Bronchial epithelial cell (primary cell): ENCODE data around the gene RAD50. TPM values are rescaled to one million over a fixed set of nuclear protein-coding genes. Genes with fewer than 3 reads are reported as not detected.

Source experiments
- DNase-seq: peaks from one replicate; pipeline ENCODE4 v3.0.0-alpha.2; 2010; ENCODE audit warnings: low read depth
- FAIRE-seq: peaks from 2 replicates; lab custom pipeline; 2011; peaks lifted over from hg19 to GRCh38; lab: Jason Lieb, UNC
- H3K27me3 ChIP-seq: 2 replicates; pipeline ENCODE4 v1.5.1; 2011; ENCODE audit warnings: low read length; ENCODE audit not compliant: control insufficient read depth, insufficient read depth
- H3K36me3 ChIP-seq: 2 replicates; pipeline ENCODE4 v1.5.1; 2011; ENCODE audit warnings: low read length; ENCODE audit not compliant: control insufficient read depth, insufficient read depth
- H3K4me3 ChIP-seq: 2 replicates; pipeline ENCODE4 v1.5.1; 2011; ENCODE audit warnings: mild to moderate bottlenecking, low read depth, low read length, control low read depth
- total RNA-seq: library from RNA; depleted of rRNA; stranded (reverse); fragments of >200 nt; gene quantifications from 2 replicates; pipeline ENCODE4 v1.2.1, GENCODE V29; 2014
- TF ChIP-seq, protein P1 (sequence below): IDR thresholded peaks from 2 replicates; pipeline ENCODE4 v1.5.1; 2011; ENCODE audit warnings: mild to moderate bottlenecking, moderate library complexity, low read length, control low read depth, inconsistent platforms; ENCODE audit not compliant: insufficient read depth, severe bottlenecking

The RAD50 gene
- total RNA-seq, 1 donor from 2014 or later: 29.2 TPM

DNA sequence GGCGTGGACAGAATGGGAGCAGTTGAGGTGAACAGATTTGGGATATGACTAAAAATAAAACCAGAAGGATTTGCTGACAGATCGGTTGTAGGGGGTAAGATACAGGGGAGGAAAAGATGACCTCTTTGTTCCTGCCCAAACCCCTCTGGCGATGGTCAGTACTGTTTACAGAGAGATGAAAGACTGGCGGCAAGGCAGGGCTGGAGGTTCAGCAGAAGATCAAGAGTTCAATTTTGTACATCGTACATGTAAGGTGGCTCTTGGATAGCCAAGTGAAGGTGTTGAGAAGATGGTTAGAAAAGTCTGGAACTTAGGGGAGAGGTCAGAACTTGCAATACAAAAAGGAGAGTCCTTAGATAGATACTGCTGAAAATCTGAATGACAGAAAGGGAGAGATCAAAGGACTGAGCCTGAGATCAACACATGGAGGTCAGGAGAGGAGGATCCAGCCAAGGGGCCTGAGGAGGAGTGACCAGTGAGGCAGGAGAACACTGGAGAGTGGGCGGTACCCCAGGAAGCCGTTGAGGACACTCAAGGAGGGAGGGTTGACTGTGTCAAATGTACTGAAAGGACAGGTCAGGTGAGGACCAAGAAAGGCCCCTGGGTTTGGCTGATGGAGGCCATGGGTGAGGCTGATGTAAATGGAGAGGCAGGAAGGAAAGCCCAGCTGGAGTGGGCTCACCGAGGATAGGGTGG is 124.2 kb downstream of the RAD50 start:
- DNase-seq: no peak
- TF ChIP-seq, protein P1, sequence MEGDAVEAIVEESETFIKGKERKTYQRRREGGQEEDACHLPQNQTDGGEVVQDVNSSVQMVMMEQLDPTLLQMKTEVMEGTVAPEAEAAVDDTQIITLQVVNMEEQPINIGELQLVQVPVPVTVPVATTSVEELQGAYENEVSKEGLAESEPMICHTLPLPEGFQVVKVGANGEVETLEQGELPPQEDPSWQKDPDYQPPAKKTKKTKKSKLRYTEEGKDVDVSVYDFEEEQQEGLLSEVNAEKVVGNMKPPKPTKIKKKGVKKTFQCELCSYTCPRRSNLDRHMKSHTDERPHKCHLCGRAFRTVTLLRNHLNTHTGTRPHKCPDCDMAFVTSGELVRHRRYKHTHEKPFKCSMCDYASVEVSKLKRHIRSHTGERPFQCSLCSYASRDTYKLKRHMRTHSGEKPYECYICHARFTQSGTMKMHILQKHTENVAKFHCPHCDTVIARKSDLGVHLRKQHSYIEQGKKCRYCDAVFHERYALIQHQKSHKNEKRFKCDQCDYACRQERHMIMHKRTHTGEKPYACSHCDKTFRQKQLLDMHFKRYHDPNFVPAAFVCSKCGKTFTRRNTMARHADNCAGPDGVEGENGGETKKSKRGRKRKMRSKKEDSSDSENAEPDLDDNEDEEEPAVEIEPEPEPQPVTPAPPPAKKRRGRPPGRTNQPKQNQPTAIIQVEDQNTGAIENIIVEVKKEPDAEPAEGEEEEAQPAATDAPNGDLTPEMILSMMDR: no peak
- no peaks in the 10 kb centered on the region for H3K27me3 ChIP-seq
- no peak overlapping the region for H3K4me3 ChIP-seq
- H3K36me3 ChIP-seq: no peaks in the 10 kb centered on the region
- FAIRE-seq: no peak

DNA sequence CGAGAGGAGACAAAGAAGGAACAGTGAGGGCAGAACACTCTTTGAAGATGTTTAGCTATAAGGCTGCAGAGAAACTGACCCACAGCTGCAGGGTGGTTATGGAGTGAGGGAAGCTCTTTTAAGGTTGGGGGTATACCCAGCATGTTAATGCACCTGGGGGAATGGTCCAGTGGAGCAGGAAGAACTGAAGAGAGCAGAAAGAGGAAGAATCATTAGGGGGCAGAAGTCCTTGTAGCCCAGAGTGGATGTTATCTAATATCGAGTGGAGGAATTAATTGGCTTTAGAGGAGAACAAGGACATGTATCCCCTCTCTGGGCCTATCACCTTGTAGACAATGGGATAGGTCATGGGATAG is 124.7 kb downstream of the RAD50 start:
- H3K36me3 ChIP-seq: no peaks in the 10 kb centered on the region
- no peak for DNase-seq
- FAIRE-seq: no peak

DNA sequence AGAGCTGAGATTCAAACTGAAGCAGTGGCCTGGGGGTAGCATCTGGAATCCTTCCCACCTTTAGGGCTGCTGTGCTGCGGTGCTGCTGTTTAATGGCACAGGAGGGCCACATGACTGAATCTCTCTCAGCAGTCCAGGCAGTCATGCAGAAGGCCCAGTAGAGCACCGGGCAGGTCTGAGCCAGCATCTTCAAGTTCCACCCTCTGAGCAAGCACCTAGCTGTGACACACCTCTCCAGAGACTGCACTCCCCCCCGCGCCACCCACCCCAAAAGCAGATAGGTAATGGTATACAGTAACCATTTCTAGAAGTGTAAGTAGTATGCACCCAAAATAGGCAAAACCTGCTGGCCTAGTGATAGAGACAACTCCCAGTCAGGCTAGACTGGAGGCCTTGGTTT is 125.2 kb downstream of the RAD50 start:
- H3K27me3 ChIP-seq: no peaks in the 10 kb centered on the region
- FAIRE-seq (no peak), DNase-seq (no peak)
- TF ChIP-seq, protein P1: no peak
- H3K4me3 ChIP-seq: no peak overlapping the region
- no peaks in the 10 kb centered on the region for H3K36me3 ChIP-seq

More for the DNA sequence above, 124.7 kb downstream of the RAD50 start:
- Histone ChIP-seq H3K4me3 (no peak overlapping the region), H3K27me3 (no peaks in the 10 kb centered on the region)
- TF ChIP-seq, protein P1: no peak

DNA sequence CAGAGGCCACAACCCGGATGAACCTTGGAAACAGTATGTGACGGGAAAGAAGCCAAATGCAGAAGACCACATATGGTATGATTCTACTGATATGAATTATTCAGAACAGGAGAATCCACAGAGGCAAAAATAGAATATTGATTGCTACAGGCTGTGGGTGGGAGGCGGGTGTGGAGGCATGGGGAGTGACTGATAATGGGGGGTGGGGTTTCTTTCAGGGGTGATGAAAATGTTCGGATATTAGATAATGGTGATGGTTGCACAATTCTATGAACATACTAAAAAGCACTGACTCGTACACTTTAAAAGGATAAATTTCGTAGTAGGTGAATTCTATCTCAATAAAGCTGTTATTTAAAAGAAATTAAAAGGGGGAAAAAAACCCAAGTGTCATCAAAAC is 127.7 kb downstream of the RAD50 start:
- TF ChIP-seq, protein P1: no peak
- Histone ChIP-seq H3K27me3 (no peaks in the 10 kb centered on the region), H3K4me3 (no peak overlapping the region), H3K36me3 (no peaks in the 10 kb centered on the region)
- DNase-seq (no peak), FAIRE-seq (no peak)

DNA sequence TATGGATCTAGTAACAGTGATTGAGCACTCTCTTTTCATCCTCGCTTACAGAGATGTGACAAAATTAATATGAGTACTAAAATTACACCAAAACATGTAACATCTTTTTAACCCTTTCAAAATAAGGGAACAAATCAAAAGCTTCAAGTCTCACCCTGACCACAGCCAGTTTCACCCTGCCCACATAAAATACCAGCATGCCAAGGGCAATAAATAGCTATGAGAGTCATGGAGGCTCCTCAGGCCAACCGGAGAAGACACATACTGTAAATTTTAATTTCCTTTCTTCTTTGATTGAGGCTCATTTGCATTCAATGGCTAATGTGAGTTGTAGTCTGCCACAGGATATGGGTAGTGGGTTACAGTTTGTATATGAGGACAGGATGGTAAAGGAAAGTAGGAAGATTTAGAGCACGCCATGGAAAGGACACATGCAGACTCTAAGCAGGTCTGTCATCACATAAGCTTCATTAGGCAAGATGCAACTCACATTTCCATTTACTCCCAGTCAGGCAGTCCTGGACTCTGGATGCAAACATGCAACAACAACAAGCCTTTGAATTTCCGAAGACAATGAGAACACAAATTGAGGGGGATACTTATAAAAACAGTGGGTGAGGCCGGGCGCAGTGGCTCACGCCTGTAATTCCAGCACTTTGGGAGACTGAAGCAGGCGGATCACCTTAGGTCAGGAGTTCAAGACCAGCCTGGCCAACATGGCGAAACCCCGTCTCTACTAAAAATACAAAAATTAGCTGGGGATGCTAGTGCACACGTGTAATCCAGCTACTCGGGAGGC is 128.3 kb downstream of the RAD50 start:
- DNase-seq: no peak
- no peak for FAIRE-seq
- Histone ChIP-seq H3K4me3 (no peak overlapping the region), H3K36me3 (no peaks in the 10 kb centered on the region), H3K27me3 (no peaks in the 10 kb centered on the region)
- TF ChIP-seq, protein P1: no peak
